Endothelial cell of umbilical vein (primary cell): ENCODE measurements around the gene SEZ6. TPM values are rescaled to one million over a fixed set of nuclear protein-coding genes. Genes with fewer than 3 reads are reported as not detected.

Experiments
- BruUV-seq: library from RNA; stranded (reverse); fragments of 400-500 nt; replicated peaks from 2 replicates; lab custom pipeline; 2021; lab: Mats Ljungman, UMichigan
- CTCF ChIA-PET: fragments of 300-600, 350-600 bp; sonication (Branson Sonifier 250); formaldehyde crosslinking; loops from one replicate; lab custom pipeline; 2021; ENCODE audit warnings: antibody characterized with exemption, inconsistent platforms; lab: Charles Lee
- POLR2A ChIA-PET: fragments of 300-600, 350-600 bp; sonication (Branson Sonifier 250); formaldehyde crosslinking; loops from one replicate; lab custom pipeline; 2021; ENCODE audit warnings: antibody characterized with exemption, inconsistent platforms; lab: Charles Lee
- DNase-seq: peaks from one replicate; pipeline ENCODE4 v3.0.0-alpha.2; 2011; ENCODE audit warnings: low read depth, low spot score
- FAIRE-seq: peaks from 2 replicates; lab custom pipeline; 2011; peaks lifted over from hg19 to GRCh38; lab: Jason Lieb, UNC
- H2AFZ ChIP-seq: 2 replicates; pipeline ENCODE4 v1.6.0; 2012; ENCODE audit warnings: low read depth, low read length, control low read depth, inconsistent platforms
- H3K27ac ChIP-seq: 2 replicates; pipeline ENCODE4 v1.5.1; 2011; ENCODE audit warnings: low read depth, mild to moderate bottlenecking, control low read depth, low read length, moderate library complexity; ENCODE audit not compliant: insufficient read depth
- H3K27me3 ChIP-seq, 2 experiments: 2 replicates each; pipeline versions ENCODE4 v1.6.0 to v1.6.1; 2011; ENCODE audit warnings: low read length in 2 of 2, mixed read lengths in 1 of 2; ENCODE audit not compliant: control insufficient read depth in 2 of 2, insufficient read depth in 2 of 2
- H3K36me3 ChIP-seq, 2 experiments: 2 replicates in 1 of 2; 3 replicates in 1 of 2; pipeline ENCODE4 v1.5.1; 2011; ENCODE audit warnings: low read length in 2 of 2, mild to moderate bottlenecking in 1 of 2, moderate library complexity in 1 of 2; ENCODE audit not compliant: control insufficient read depth in 2 of 2, insufficient read depth in 2 of 2; ENCODE audit errors: extremely low read depth in 1 of 2
- H3K4me1 ChIP-seq: 3 replicates; pipeline ENCODE4 v1.5.1; 2011; ENCODE audit warnings: mild to moderate bottlenecking, low read length; ENCODE audit not compliant: control insufficient read depth, insufficient read depth; ENCODE audit errors: extremely low read depth
- H3K4me2 ChIP-seq: 2 replicates; pipeline ENCODE4 v1.6.1; 2011; ENCODE audit warnings: low read length, control low read depth, mixed read lengths; ENCODE audit not compliant: insufficient read depth
- H3K4me3 ChIP-seq, 3 experiments: fragments of 200-600 bp in 1 of 3; sonication (generic), shearing (Covaris generic) in 1 of 3; replicated peaks in 1 of 3; 2 replicates each; pipeline ENCODE4 v1.5.1; 2011 to 2016; ENCODE audit warnings: control low read depth in 3 of 3, low read length in 3 of 3, mild to moderate bottlenecking in 2 of 3, inconsistent platforms in 1 of 3, low read depth in 1 of 3, moderate library complexity in 1 of 3; ENCODE audit not compliant: insufficient read depth in 1 of 3
- H3K79me2 ChIP-seq: 2 replicates; pipeline ENCODE4 v1.6.0; 2012; ENCODE audit warnings: low read length, inconsistent platforms; ENCODE audit not compliant: control insufficient read depth, insufficient read depth
- H3K9ac ChIP-seq: replicated peaks from 2 replicates; pipeline ENCODE3; 2011; ENCODE audit warnings: low read length, control low read depth; ENCODE audit not compliant: insufficient read depth; ENCODE audit errors: extremely low read depth
- H3K9me1 ChIP-seq: replicated peaks from 3 replicates; pipeline ENCODE4 v1.6.0; 2011; ENCODE audit warnings: mild to moderate bottlenecking, low read length; ENCODE audit not compliant: control insufficient read depth, insufficient read depth; ENCODE audit errors: extremely low read depth
- H3K9me3 ChIP-seq: replicated peaks from 2 replicates; pipeline ENCODE4 v1.5.1; 2012; ENCODE audit warnings: low read length, inconsistent platforms; ENCODE audit not compliant: control insufficient read depth, insufficient read depth
- H4K20me1 ChIP-seq: replicated peaks from 2 replicates; pipeline ENCODE3; 2011; ENCODE audit warnings: mild to moderate bottlenecking, low read length; ENCODE audit not compliant: control insufficient read depth, insufficient read depth; ENCODE audit errors: extremely low read depth
- EZH2 ChIP-seq: IDR thresholded peaks from 2 replicates; pipeline ENCODE4 v1.6.1; 2012; ENCODE audit warnings: borderline replicate concordance, low read depth, mild to moderate bottlenecking, moderate library complexity, low read length, inconsistent platforms; ENCODE audit not compliant: severe bottlenecking
- FOS ChIP-seq: IDR thresholded peaks from 2 replicates; pipeline ENCODE4 v1.6.1; 2011; ENCODE audit warnings: mild to moderate bottlenecking, low read length, moderate library complexity, borderline replicate concordance; ENCODE audit not compliant: insufficient read depth
- GATA2 ChIP-seq: IDR thresholded peaks from 2 replicates; pipeline ENCODE4 v1.7.0; 2011; ENCODE audit warnings: low read depth, mild to moderate bottlenecking, moderate library complexity, mixed read lengths, low read length; ENCODE audit not compliant: insufficient read length, insufficient read depth
- JUN ChIP-seq: IDR thresholded peaks from 2 replicates; pipeline ENCODE4 v1.6.1; 2011; ENCODE audit warnings: borderline replicate concordance, low read depth; ENCODE audit not compliant: insufficient read length, insufficient read depth
- MAX ChIP-seq: IDR thresholded peaks from 2 replicates; pipeline ENCODE4 v1.6.1; 2011; ENCODE audit not compliant: insufficient read depth, insufficient read length
- MYC ChIP-seq: IDR thresholded peaks from one replicate; pipeline ENCODE4 v1.6.1; 2011; ENCODE audit warnings: mild to moderate bottlenecking, low read depth, low read length
- POLR2A ChIP-seq: IDR thresholded peaks from 2 replicates; pipeline ENCODE4 v1.6.1; 2012; ENCODE audit warnings: low read depth, mild to moderate bottlenecking, control low read depth, low read length
- POLR2AphosphoS5 ChIP-seq: IDR thresholded peaks from 2 replicates; pipeline ENCODE4 v1.6.1; 2012; ENCODE audit warnings: low read depth, mild to moderate bottlenecking, control low read depth, low read length, moderate library complexity; ENCODE audit not compliant: insufficient read depth
- dilution Hi-C: fragments of 300-500 bp; cut with MboI; formaldehyde crosslinking; loops from one replicate; pipeline ENCODE4 v1.15.0; 2019; ENCODE audit warnings: low sequenced_read_pairs; ENCODE audit not compliant: extremely low pct_ligation_motif_present
- intact Hi-C: fragments of 100-400 bp; cut with micrococcal nuclease; formaldehyde crosslinking; loops from one replicate; pipeline ENCODE4 v1.10.0; 2022
- polyA plus RNA-seq, 4 experiments: library from polyadenylated mRNA; depleted of rRNA in 3 of 4; stranded (reverse) in 3 of 4; unstranded in 1 of 4; fragments of >200 nt; gene quantifications; 2 replicates each; pipeline versions ENCODE4 v1.2.1 to v1.2.3, GENCODE V29; 2011 to 2012; ENCODE audit warnings: missing spikeins in 1 of 4
- total RNA-seq: library from RNA; stranded (reverse); gene quantifications from 2 replicates; pipeline ENCODE4 v1.2.3, GENCODE V29; 2021
- TF ChIP-seq, protein P1 (sequence below), 2 donors: IDR thresholded peaks; 1 replicate in 1 of 2; 2 replicates in 1 of 2; pipeline ENCODE4 v1.5.1; 2011; ENCODE audit warnings: low read length in 2 of 2, mild to moderate bottlenecking in 2 of 2, moderate library complexity in 2 of 2, control low read depth in 1 of 2, inconsistent platforms in 1 of 2, low read depth in 1 of 2; ENCODE audit not compliant: insufficient read depth in 1 of 2; ENCODE audit errors: extremely low read depth in 1 of 2

The SEZ6 gene
- total and polyA plus RNA-seq, 2 donors (not counting 3 experiments of a cell fraction or from before 2014, with no cell fraction given) = not detected

GRCh38 chr17:29004081-29004692, 1.6 kb downstream of the SEZ6 start:
- dilution Hi-C loops = no loop called here
- Histone ChIP-seq H2AFZ (no peak overlapping the region), H3K27me3 (peaks cover 31 to 34% of the 10 kb centered on the region in 2 experiments), H4K20me1 (no peaks in the 10 kb centered on the region), H3K4me1 (no peaks in the 10 kb centered on the region), H3K9ac (no peak overlapping the region), H3K4me3 (no peak overlapping the region), H3K27ac (no peak overlapping the region), H3K4me2 (no peak overlapping the region), H3K36me3 (no peaks in the 10 kb centered on the region), H3K9me3 (no peaks in the 10 kb centered on the region), H3K79me2 (no peaks in the 10 kb centered on the region), H3K9me1 (no peaks in the 10 kb centered on the region)
- DNase-seq (no peak), FAIRE-seq (no peak)
- BruUV-seq = no TSS peak
- CTCF ChIA-PET = interaction anchor here (0.7 to 1.7 kb wide), 2 partner anchors 39 to 113 kb away, joined by 3 to 6 read pairs; no protein-coding TSS in a partner anchor
- POLR2A ChIA-PET = no interaction called here
- intact Hi-C loops = no loop called here
- TF ChIP-seq POLR2A (no peak), MYC (no peak), GATA2 (no peak)
- TF ChIP-seq, protein P1, sequence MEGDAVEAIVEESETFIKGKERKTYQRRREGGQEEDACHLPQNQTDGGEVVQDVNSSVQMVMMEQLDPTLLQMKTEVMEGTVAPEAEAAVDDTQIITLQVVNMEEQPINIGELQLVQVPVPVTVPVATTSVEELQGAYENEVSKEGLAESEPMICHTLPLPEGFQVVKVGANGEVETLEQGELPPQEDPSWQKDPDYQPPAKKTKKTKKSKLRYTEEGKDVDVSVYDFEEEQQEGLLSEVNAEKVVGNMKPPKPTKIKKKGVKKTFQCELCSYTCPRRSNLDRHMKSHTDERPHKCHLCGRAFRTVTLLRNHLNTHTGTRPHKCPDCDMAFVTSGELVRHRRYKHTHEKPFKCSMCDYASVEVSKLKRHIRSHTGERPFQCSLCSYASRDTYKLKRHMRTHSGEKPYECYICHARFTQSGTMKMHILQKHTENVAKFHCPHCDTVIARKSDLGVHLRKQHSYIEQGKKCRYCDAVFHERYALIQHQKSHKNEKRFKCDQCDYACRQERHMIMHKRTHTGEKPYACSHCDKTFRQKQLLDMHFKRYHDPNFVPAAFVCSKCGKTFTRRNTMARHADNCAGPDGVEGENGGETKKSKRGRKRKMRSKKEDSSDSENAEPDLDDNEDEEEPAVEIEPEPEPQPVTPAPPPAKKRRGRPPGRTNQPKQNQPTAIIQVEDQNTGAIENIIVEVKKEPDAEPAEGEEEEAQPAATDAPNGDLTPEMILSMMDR (IDR thresholded peaks at IDR 0.05; ENCODE audit: extremely low read depth in 1 of 2, insufficient read depth in 1 of 2, low read depth in 1 of 2, low read length in 2 of 2) = no peak

GRCh38 chr17:29003289-29003688, 2.5 kb downstream of the SEZ6 start:
- CTCF ChIA-PET = interaction anchor here (1.7 to 2.2 kb wide), 2 partner anchors 38 to 121 kb away, joined by 6 to 7 read pairs; no protein-coding TSS in a partner anchor
- Histone ChIP-seq H3K9me1 (no peaks in the 10 kb centered on the region), H4K20me1 (no peaks in the 10 kb centered on the region), H3K4me2 (no peak overlapping the region), H3K27me3 (peaks cover 28 to 32% of the 10 kb centered on the region in 2 experiments), H2AFZ (no peak overlapping the region), H3K79me2 (no peaks in the 10 kb centered on the region), H3K4me3 (no peak overlapping the region), H3K27ac (no peak overlapping the region), H3K4me1 (no peaks in the 10 kb centered on the region), H3K9ac (no peak overlapping the region), H3K36me3 (no peaks in the 10 kb centered on the region), H3K9me3 (no peaks in the 10 kb centered on the region)
- DNase-seq (no peak), FAIRE-seq (no peak)
- dilution Hi-C loops (no loop called here), intact Hi-C loops (no loop called here)
- POLR2A ChIA-PET = no interaction called here
- BruUV-seq = no TSS peak
- TF ChIP-seq, protein P1 (IDR thresholded peaks at IDR 0.05; ENCODE audit: extremely low read depth in 1 of 2, insufficient read depth in 1 of 2, low read depth in 1 of 2, low read length in 2 of 2) = no peak
- TF ChIP-seq EZH2 (no peak), GATA2 (no peak), POLR2AphosphoS5 (no peak), FOS (no peak), MAX (no peak), MYC (no peak), POLR2A (no peak), JUN (no peak)
